CD4-positive, alpha-beta memory T cell (primary cell): ENCODE results near the gene NLRP13. TPM values are rescaled to one million over a fixed set of nuclear protein-coding genes. Genes with fewer than 3 reads are reported as not detected.

Source experiments
- CTCF ChIA-PET: fragments of 350-600 bp; sonication (Branson Sonifier 250); formaldehyde crosslinking; loops from one replicate; lab custom pipeline; 2021; ENCODE audit warnings: inconsistent platforms; ENCODE audit not compliant: partially characterized antibody; lab: Charles Lee
- POLR2A ChIA-PET: fragments of 350-600 bp; sonication (Branson Sonifier 250); formaldehyde crosslinking; loops from one replicate; lab custom pipeline; 2021; ENCODE audit not compliant: partially characterized antibody; lab: Charles Lee
- DNase-seq, 5 donors: peaks; one replicate each; pipeline versions ENCODE4 v3.0.0 to v3.0.0-alpha.2; 2020 to 2022; ENCODE audit warnings: mixed read lengths in 1 of 5
- H3K27ac ChIP-seq: one replicate; pipeline ENCODE4 v1.7.0; 2013; ENCODE audit warnings: low read depth, low read length
- H3K27me3 ChIP-seq: 2 replicates; pipeline ENCODE4 v1.7.0; 2013; ENCODE audit warnings: mild to moderate bottlenecking, low read length, moderate library complexity; ENCODE audit not compliant: insufficient read depth
- H3K36me3 ChIP-seq: 2 replicates; pipeline ENCODE4 v1.7.0; 2013; ENCODE audit warnings: mild to moderate bottlenecking, low read length, moderate library complexity; ENCODE audit not compliant: insufficient read depth
- H3K4me1 ChIP-seq: 2 replicates; pipeline ENCODE4 v1.7.0; 2013; ENCODE audit warnings: mild to moderate bottlenecking, low read length, moderate library complexity; ENCODE audit not compliant: insufficient read depth
- H3K4me3 ChIP-seq, 2 donors: one replicate each; pipeline ENCODE4 v1.7.0; 2013; ENCODE audit warnings: low read length in 2 of 2, mild to moderate bottlenecking in 1 of 2
- H3K9me3 ChIP-seq, 2 donors: one replicate each; pipeline ENCODE4 v1.7.0; 2013; ENCODE audit warnings: low read length in 2 of 2, control low read depth in 1 of 2; ENCODE audit not compliant: control insufficient read depth in 1 of 2
- H3K27ac Mint-ChIP-seq, 7 donors: one replicate each; pipeline ENCODE4 v1.8.0; 2020 to 2021; ENCODE audit warnings: mixed read lengths in 7 of 7, mild to moderate bottlenecking in 6 of 7, inconsistent platforms in 3 of 7, moderate library complexity in 3 of 7
- H3K27me3 Mint-ChIP-seq, 2 donors: one replicate each; pipeline ENCODE4 v1.8.0; 2020 to 2021; ENCODE audit warnings: mixed read lengths in 2 of 2
- H3K36me3 Mint-ChIP-seq, 2 donors: one replicate each; pipeline ENCODE4 v1.8.0; 2020 to 2021; ENCODE audit warnings: mixed read lengths in 2 of 2, inconsistent platforms in 1 of 2, mild to moderate bottlenecking in 1 of 2
- H3K4me1 Mint-ChIP-seq, 4 donors: one replicate each; pipeline ENCODE4 v1.8.0; 2020 to 2021; ENCODE audit warnings: mixed read lengths in 4 of 4, mild to moderate bottlenecking in 1 of 4
- H3K4me3 Mint-ChIP-seq, 8 donors: one replicate each; pipeline ENCODE4 v1.8.0; 2020 to 2021; ENCODE audit warnings: mixed read lengths in 8 of 8, mild to moderate bottlenecking in 7 of 8, moderate library complexity in 6 of 8, inconsistent platforms in 3 of 8
- H3K9me3 Mint-ChIP-seq, 8 donors: one replicate each; pipeline ENCODE4 v1.8.0; 2020 to 2021; ENCODE audit warnings: mixed read lengths in 8 of 8, mild to moderate bottlenecking in 5 of 8, inconsistent platforms in 3 of 8, moderate library complexity in 1 of 8
- intact Hi-C: fragments of 100-400 bp; cut with micrococcal nuclease; formaldehyde crosslinking; loops from one replicate; pipeline ENCODE4 v1.15.1; 2023
- polyA plus RNA-seq, 2 donors: library from polyadenylated mRNA; unstranded; fragments of 300-500 nt; fragmentation: Illumina TruSeq; gene quantifications; one replicate each; pipeline ENCODE4 v1.2.3, GENCODE V29; 2021
- total RNA-seq, 2 experiments: library from RNA; stranded (reverse); gene quantifications; one replicate each; pipeline ENCODE4 v1.2.3, GENCODE V29; 2021

Gene NLRP13
- total RNA-seq: not detected
- polyA plus RNA-seq: not detected

GRCh38 chr19:55931936-55932386 lies at the start of gene NLRP13:
Gene NLRP13, minus strand, starts transcription at chr19:55932336. Its CDS starts 25 bp downstream, at chr19:55932311.
- Histone ChIP-seq H3K27ac (no peak within 1 kb of the TSS), H3K9me3 (no peaks in the 10 kb centered on the region), H3K27me3 (no peaks in the 10 kb centered on the region), H3K4me3 (no peak within 1 kb of the TSS), H3K4me1 (no peaks in the 10 kb centered on the region), H3K36me3 (no peaks in the 10 kb centered on the region)
- peaks cover 0 to 3% of the 10 kb centered on the region in 2 donors for H3K27me3 Mint-ChIP-seq
- no peaks in the 10 kb centered on the region for H3K36me3 Mint-ChIP-seq
- H3K4me3 Mint-ChIP-seq: no peak within 1 kb of the TSS
- H3K27ac Mint-ChIP-seq: no peak within 1 kb of the TSS
- H3K4me1 Mint-ChIP-seq: no peaks in the 10 kb centered on the region
- intact Hi-C loops: no loop called here
- ChIA-PET CTCF (no interaction called here), POLR2A (no interaction called here)
- DNase-seq: no peak
- peaks cover 0 to 45% (median 13%) of the 10 kb centered on the region in 8 donors for H3K9me3 Mint-ChIP-seq

DNA sequence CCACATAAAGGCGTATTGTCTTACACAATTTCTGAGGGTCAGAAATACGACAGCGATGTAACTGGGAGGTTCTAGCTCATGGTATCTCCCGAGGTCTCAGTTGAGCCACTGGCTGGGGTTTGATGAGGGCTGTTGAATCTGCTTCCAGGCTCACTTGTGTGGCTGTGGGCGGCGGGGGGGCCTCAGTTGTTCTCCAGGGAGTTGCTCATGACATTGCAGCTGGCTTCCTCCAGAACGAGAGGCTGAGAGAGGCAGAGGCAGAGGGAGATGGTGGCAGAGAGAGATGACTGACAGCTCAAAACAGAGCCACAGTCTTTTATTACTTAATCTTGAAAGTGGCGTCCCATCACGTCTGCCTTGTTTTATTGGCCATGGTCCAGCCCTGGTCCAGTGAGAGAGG lies 48.3 kb upstream of the NLRP13 start:
- H3K27ac Mint-ChIP-seq: no peak overlapping the region
- H3K27me3 Mint-ChIP-seq: peaks cover 2 to 4% of the 10 kb centered on the region in 2 donors
- H3K4me3 ChIP-seq: no peak overlapping the region
- H3K27ac ChIP-seq: no peak overlapping the region
- peaks cover 2 to 34% (median 21%) of the 10 kb centered on the region in 8 donors for H3K9me3 Mint-ChIP-seq
- intact Hi-C loops: no loop called here
- no peaks in the 10 kb centered on the region for H3K27me3 ChIP-seq
- DNase-seq: no peak
- H3K36me3 Mint-ChIP-seq: peaks cover 0 to 4% of the 10 kb centered on the region in 2 donors
- H3K4me3 Mint-ChIP-seq: no peak overlapping the region
- ChIA-PET POLR2A (no interaction called here), CTCF (no interaction called here)
- no peaks in the 10 kb centered on the region for H3K4me1 Mint-ChIP-seq
- H3K9me3 ChIP-seq: peaks cover 0 to 6% of the 10 kb centered on the region in 2 donors
- no peaks in the 10 kb centered on the region for H3K4me1 ChIP-seq
- no peaks in the 10 kb centered on the region for H3K36me3 ChIP-seq

GRCh38 chr19:55973982-55974381 lies 41.8 kb upstream of the NLRP13 start:
- no peak overlapping the region for H3K27ac ChIP-seq
- peaks cover 0 to under 1% of the 10 kb centered on the region in 2 donors for H3K36me3 Mint-ChIP-seq
- no peak overlapping the region for H3K4me3 ChIP-seq
- intact Hi-C loops: no loop called here
- H3K4me1 Mint-ChIP-seq: no peaks in the 10 kb centered on the region
- no peaks in the 10 kb centered on the region for H3K36me3 ChIP-seq
- H3K4me3 Mint-ChIP-seq: no peak overlapping the region
- no peak overlapping the region for H3K27ac Mint-ChIP-seq
- no peaks in the 10 kb centered on the region for H3K4me1 ChIP-seq
- DNase-seq: no peak
- H3K9me3 Mint-ChIP-seq: peaks cover 4 to 63% (median 22%) of the 10 kb centered on the region in 8 donors
- peaks cover 2 to 5% of the 10 kb centered on the region in 2 donors for H3K27me3 Mint-ChIP-seq
- H3K9me3 ChIP-seq: peaks cover 0 to under 1% of the 10 kb centered on the region in 2 donors
- ChIA-PET POLR2A (no interaction called here), CTCF (no interaction called here)
- no peaks in the 10 kb centered on the region for H3K27me3 ChIP-seq

- H3K9me3 ChIP-seq: no peaks in the 10 kb centered on the region
- no peaks in the 10 kb centered on the region for H3K36me3 ChIP-seq
- no peaks in the 10 kb centered on the region for H3K27me3 ChIP-seq
- no peak overlapping the region for H3K4me3 ChIP-seq
- H3K4me1 ChIP-seq: no peaks in the 10 kb centered on the region
- Mint-ChIP-seq H3K4me3 (no peak overlapping the region), H3K27me3 (no peaks in the 10 kb centered on the region), H3K9me3 (peaks cover 0 to 9% (median 3%) of the 10 kb centered on the region in 8 donors), H3K4me1 (no peaks in the 10 kb centered on the region), H3K36me3 (no peaks in the 10 kb centered on the region), H3K27ac (no peak overlapping the region)
- ChIA-PET CTCF (no interaction called here), POLR2A (no interaction called here)
- intact Hi-C loops: no loop called here
- no peak for DNase-seq
- no peak overlapping the region for H3K27ac ChIP-seq
These were observed 30.1 kb upstream of the NLRP13 start for GRCh38 chr19:55962186-55962585.

DNA sequence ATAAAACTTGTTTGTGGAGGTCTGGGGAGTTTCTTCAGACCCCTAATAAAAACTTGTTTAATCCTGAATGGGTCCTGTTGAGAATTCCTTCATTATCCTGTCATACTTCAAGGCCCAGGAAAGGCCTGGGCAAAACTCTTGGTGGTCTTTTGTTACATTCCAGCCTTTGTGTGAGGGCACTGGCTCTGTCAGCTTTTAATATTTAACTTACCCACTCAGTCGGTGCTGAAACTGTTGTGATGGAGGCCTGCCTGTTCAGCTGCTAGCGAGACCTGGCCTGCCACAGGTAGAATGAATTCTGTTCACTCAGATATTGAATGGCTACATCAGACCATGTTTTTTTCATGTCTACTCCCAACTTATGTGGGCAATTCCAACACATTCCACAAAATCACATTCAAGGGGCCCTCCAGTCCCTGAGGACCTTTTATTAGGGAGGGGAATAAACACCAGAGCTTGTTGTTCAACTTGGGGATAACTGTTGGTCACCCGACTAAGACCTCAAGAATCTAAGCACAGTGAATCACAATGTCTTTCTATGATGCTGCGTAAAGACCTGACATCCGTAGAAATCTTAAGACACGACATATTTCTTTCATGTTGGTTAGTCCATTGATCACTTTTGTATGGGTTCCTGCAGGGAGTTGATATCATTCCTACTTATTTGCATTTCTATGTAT lies 28.0 kb upstream of the NLRP13 start:
- Histone ChIP-seq H3K27ac (no peak overlapping the region), H3K4me3 (no peak overlapping the region), H3K27me3 (no peaks in the 10 kb centered on the region), H3K36me3 (no peaks in the 10 kb centered on the region), H3K4me1 (no peaks in the 10 kb centered on the region), H3K9me3 (no peaks in the 10 kb centered on the region)
- CTCF ChIA-PET: no interaction called here
- POLR2A ChIA-PET: no interaction called here
- intact Hi-C loops: no loop called here
- Mint-ChIP-seq H3K27ac (no peak overlapping the region), H3K4me1 (no peaks in the 10 kb centered on the region), H3K36me3 (no peaks in the 10 kb centered on the region), H3K4me3 (no peak overlapping the region), H3K9me3 (peaks cover 0 to 10% (median 0%) of the 10 kb centered on the region in 8 donors), H3K27me3 (no peaks in the 10 kb centered on the region)
- DNase-seq: no peak

- no peak for DNase-seq
- H3K27me3 Mint-ChIP-seq: no peaks in the 10 kb centered on the region
- intact Hi-C loops: no loop called here
- no peaks in the 10 kb centered on the region for H3K4me1 Mint-ChIP-seq
- H3K4me3 Mint-ChIP-seq: no peak overlapping the region
- POLR2A ChIA-PET: no interaction called here
- H3K27ac Mint-ChIP-seq: no peak overlapping the region
- H3K27me3 ChIP-seq: no peaks in the 10 kb centered on the region
- no peak overlapping the region for H3K27ac ChIP-seq
- peaks cover 0 to 10% (median 0%) of the 10 kb centered on the region in 8 donors for H3K9me3 Mint-ChIP-seq
- H3K9me3 ChIP-seq: no peaks in the 10 kb centered on the region
- H3K36me3 ChIP-seq: no peaks in the 10 kb centered on the region
- no peak overlapping the region for H3K4me3 ChIP-seq
- CTCF ChIA-PET: no interaction called here
- H3K36me3 Mint-ChIP-seq: no peaks in the 10 kb centered on the region
- H3K4me1 ChIP-seq: no peaks in the 10 kb centered on the region
These were observed 26.2 kb upstream of the NLRP13 start for GRCh38 chr19:55958356-55958755.

DNA sequence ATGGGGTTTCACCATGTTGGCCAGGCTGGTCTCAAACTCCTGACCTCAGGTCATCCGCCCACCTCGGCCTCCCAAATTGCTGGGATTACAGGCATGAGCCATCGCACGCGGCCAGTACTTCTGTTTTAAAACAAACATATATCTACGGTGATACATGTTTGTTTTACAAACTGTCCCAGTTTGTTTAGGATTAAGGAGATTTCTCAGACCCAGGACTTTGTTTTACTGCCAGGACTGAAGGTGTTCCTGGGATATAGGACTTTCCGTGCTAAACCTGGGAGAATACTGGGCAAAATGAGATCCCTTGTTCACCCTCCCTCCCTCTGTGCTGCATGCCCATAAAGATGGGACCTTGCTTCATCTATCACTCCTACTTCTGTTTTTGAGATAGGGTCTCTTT lies 24.3 kb upstream of the NLRP13 start:
- H3K27ac Mint-ChIP-seq: no peak overlapping the region
- CTCF ChIA-PET: no interaction called here
- no peak overlapping the region for H3K4me3 Mint-ChIP-seq
- no peak overlapping the region for H3K27ac ChIP-seq
- no peak overlapping the region for H3K4me3 ChIP-seq
- DNase-seq: no peak
- H3K9me3 Mint-ChIP-seq: peaks cover 0 to 13% (median 0%) of the 10 kb centered on the region in 8 donors
- peaks cover under 1 to 1% of the 10 kb centered on the region in 2 donors for H3K27me3 Mint-ChIP-seq
- intact Hi-C loops: no loop called here
- H3K4me1 ChIP-seq: no peaks in the 10 kb centered on the region
- H3K36me3 Mint-ChIP-seq: no peaks in the 10 kb centered on the region
- POLR2A ChIA-PET: no interaction called here
- no peaks in the 10 kb centered on the region for H3K36me3 ChIP-seq
- no peaks in the 10 kb centered on the region for H3K4me1 Mint-ChIP-seq
- H3K27me3 ChIP-seq: no peaks in the 10 kb centered on the region
- no peaks in the 10 kb centered on the region for H3K9me3 ChIP-seq
